Neuronal stem cell (in vitro differentiated cells): ENCODE data around the gene RAC2.

Source experiments
- DNase-seq: peaks from one replicate; pipeline ENCODE4 v3.0.0-alpha.2; 2013; ENCODE audit warnings: low spot score
- H2AFZ ChIP-seq: one replicate; pipeline ENCODE4 v1.6.1; 2013; ENCODE audit warnings: mild to moderate bottlenecking, low read length, inconsistent platforms
- H2AK5ac ChIP-seq: 2 replicates; pipeline ENCODE4 v1.6.1; 2013; ENCODE audit warnings: low read depth, mild to moderate bottlenecking, inconsistent platforms, low read length, moderate library complexity, mixed read lengths
- H2BK120ac ChIP-seq: 2 replicates; pipeline ENCODE4 v1.6.1; 2013; ENCODE audit warnings: low read depth, mild to moderate bottlenecking, inconsistent platforms, low read length, moderate library complexity, mixed read lengths
- H2BK12ac ChIP-seq: one replicate; pipeline ENCODE4 v1.6.1; 2013; ENCODE audit warnings: low read length, inconsistent platforms
- H2BK15ac ChIP-seq: 2 replicates; pipeline ENCODE4 v1.6.1; 2013; ENCODE audit warnings: mild to moderate bottlenecking, low read length, inconsistent platforms, mixed read lengths
- H2BK5ac ChIP-seq: one replicate; pipeline ENCODE4 v1.6.1; 2013; ENCODE audit warnings: inconsistent platforms, mild to moderate bottlenecking, low read length, moderate library complexity
- H3K14ac ChIP-seq: one replicate; pipeline ENCODE4 v1.6.1; 2013; ENCODE audit warnings: low read length, inconsistent platforms
- H3K18ac ChIP-seq: 2 replicates; pipeline ENCODE4 v1.6.1; 2013; ENCODE audit warnings: low read length, inconsistent platforms
- H3K23ac ChIP-seq: 2 replicates; pipeline ENCODE4 v1.6.1; 2013; ENCODE audit warnings: low read depth, mild to moderate bottlenecking, mixed read lengths, low read length, inconsistent platforms; ENCODE audit not compliant: poor library complexity
- H3K27ac ChIP-seq: replicated peaks from 3 replicates; pipeline ENCODE4 v1.5.1; 2013; ENCODE audit warnings: low read length, inconsistent platforms
- H3K27me3 ChIP-seq, 3 experiments: 2 replicates each; pipeline ENCODE4 v1.6.1; 2013; ENCODE audit warnings: low read length in 3 of 3, mild to moderate bottlenecking in 2 of 3, inconsistent platforms in 1 of 3, low read depth in 1 of 3, mixed read lengths in 1 of 3, moderate library complexity in 1 of 3; ENCODE audit not compliant: control insufficient read depth in 3 of 3, insufficient read depth in 3 of 3
- H3K36me3 ChIP-seq, 2 donors: replicated peaks in 1 of 2; 2 replicates each; pipeline ENCODE4 v1.6.1; 2013; ENCODE audit warnings: low read length in 2 of 2; ENCODE audit not compliant: control insufficient read depth in 2 of 2, insufficient read depth in 2 of 2
- H3K4ac ChIP-seq: 2 replicates; pipeline ENCODE4 v1.6.1; 2013; ENCODE audit warnings: inconsistent platforms, mild to moderate bottlenecking, low read length, moderate library complexity
- H3K4me1 ChIP-seq, 2 donors: 1 replicate in 1 of 2; 2 replicates in 1 of 2; pipeline ENCODE4 v1.6.1; 2013; ENCODE audit warnings: low read length in 2 of 2, low read depth in 1 of 2; ENCODE audit not compliant: control insufficient read depth in 2 of 2, insufficient read depth in 1 of 2
- H3K4me2 ChIP-seq: one replicate; pipeline ENCODE4 v1.6.1; 2013; ENCODE audit warnings: mild to moderate bottlenecking, low read length, inconsistent platforms; ENCODE audit not compliant: insufficient read depth, poor library complexity, severe bottlenecking
- H3K4me3 ChIP-seq, 2 donors: 2 replicates each; pipeline ENCODE4 v1.5.1; 2013; ENCODE audit warnings: low read length in 2 of 2, mild to moderate bottlenecking in 2 of 2, inconsistent platforms in 1 of 2, moderate library complexity in 1 of 2
- H3K79me1 ChIP-seq: one replicate; pipeline ENCODE4 v1.6.1; 2013; ENCODE audit warnings: low read depth, mild to moderate bottlenecking, inconsistent platforms, low read length, moderate library complexity
- H3K9ac ChIP-seq: one replicate; pipeline ENCODE4 v1.6.1; 2013; ENCODE audit warnings: mild to moderate bottlenecking, low read depth, low read length, inconsistent platforms; ENCODE audit not compliant: poor library complexity
- H3K9me3 ChIP-seq, 2 donors: replicated peaks in 1 of 2; 2 replicates each; pipeline versions ENCODE3 to v1.6.1; 2013; ENCODE audit warnings: low read length in 2 of 2, mild to moderate bottlenecking in 2 of 2, inconsistent platforms in 1 of 2, low read depth in 1 of 2, mixed read lengths in 1 of 2, moderate library complexity in 1 of 2; ENCODE audit not compliant: control insufficient read depth in 2 of 2, insufficient read depth in 1 of 2
- H4K8ac ChIP-seq: one replicate; pipeline ENCODE4 v1.6.1; 2013; ENCODE audit warnings: low read depth, mild to moderate bottlenecking, inconsistent platforms, low read length, moderate library complexity
- H4K91ac ChIP-seq: one replicate; pipeline ENCODE4 v1.6.1; 2013; ENCODE audit warnings: low read length, low read depth, mild to moderate bottlenecking, inconsistent platforms; ENCODE audit not compliant: poor library complexity
- WGBS, 2 donors: extraction: QIAGEN DNeasy Blood & Tissue Kit; methylation state at CpG; one replicate each; pipeline ENCODE4 v1.1.7; 2013; ENCODE audit warnings: missing lambda C conversion rate in 2 of 2, mixed read lengths in 1 of 2; ENCODE audit not compliant: insufficient read length in 2 of 2, insufficient replicate concordance in 1 of 2; ENCODE audit errors: extremely low coverage in 2 of 2; 5-methylcytosine and 5-hydroxymethylcytosine counted together

Gene RAC2

DNA sequence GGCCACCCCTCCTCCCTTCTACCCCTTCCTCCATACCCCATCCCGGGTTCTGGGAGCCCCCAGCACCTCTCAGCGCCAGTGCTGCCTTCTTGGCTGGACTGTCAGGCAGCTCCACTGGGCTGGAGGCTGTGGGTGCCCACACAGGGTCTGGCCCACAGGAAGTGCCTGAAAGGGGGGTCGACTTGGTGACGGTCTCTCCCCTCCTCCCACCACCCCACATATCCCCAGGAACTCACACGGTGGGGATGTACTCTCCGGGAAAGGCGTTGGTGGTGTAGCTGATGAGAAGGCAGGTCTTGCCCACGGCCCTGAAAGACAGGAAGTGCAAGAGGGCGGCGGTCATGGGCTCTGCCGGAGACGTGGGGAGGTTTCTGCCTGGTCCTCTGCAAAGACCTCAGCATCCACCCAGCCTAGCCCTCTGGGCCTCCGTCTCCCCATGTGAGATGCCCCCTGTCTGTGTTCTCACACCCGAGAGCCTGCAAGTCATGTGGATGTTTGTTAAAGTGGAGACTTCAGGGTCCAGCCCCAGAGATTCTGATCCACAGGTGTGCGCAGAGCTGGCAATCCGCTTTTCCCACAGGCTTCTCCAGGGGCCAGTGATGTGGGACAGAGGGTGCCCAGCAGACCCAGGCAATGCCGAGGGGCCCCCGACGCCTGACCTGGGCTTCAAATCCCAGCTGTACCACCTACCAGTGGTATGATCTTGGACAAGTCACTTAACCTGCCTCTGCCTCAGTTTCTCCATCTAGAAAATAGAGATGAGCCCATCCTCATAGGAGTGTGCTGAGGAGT is 2.5 kb downstream of the RAC2 start:
- Histone ChIP-seq H3K18ac (peak overlapping the region; percentile 68), H3K36me3 (no peaks in the 10 kb centered on the region), H3K27ac (no peak overlapping the region), H3K27me3 (peaks cover 0 to 22% (median 0%) of the 10 kb centered on the region in 3 experiments), H3K4me3 (no peak overlapping the region), H3K4me2 (no peak overlapping the region), H2AK5ac (peak overlapping the region; percentile 67), H2BK5ac (no peak overlapping the region), H3K14ac (peak overlapping the region; percentile 94), H3K4ac (no peak overlapping the region), H4K8ac (no peak overlapping the region), H4K91ac (no peak overlapping the region), H3K79me1 (no peaks in the 10 kb centered on the region), H3K9ac (peak overlapping the region; percentile 46), H3K23ac (peak overlapping the region; percentile 51), H2BK120ac (no peak overlapping the region), H3K4me1 (peaks cover 9 to 10% of the 10 kb centered on the region in 2 donors), H2BK12ac (no peak overlapping the region), H2BK15ac (peak overlapping the region; percentile 7), H3K9me3 (no peaks in the 10 kb centered on the region), H2AFZ (peak overlapping the region; percentile 26)
- no CpG with 5 or more reads among the region's 19 CpGs for WGBS, 2 donors
- no peak for DNase-seq

GRCh38 chr22:37240941-37241320 is 3.1 kb downstream of the RAC2 start:
- Histone ChIP-seq H3K23ac (no peak overlapping the region), H3K79me1 (no peaks in the 10 kb centered on the region), H2BK5ac (no peak overlapping the region), H2BK15ac (peak overlapping the region; percentile 7), H3K4me1 (peaks cover 9 to 10% of the 10 kb centered on the region in 2 donors), H2AK5ac (peak overlapping the region; percentile 67), H3K9me3 (no peaks in the 10 kb centered on the region), H4K91ac (no peak overlapping the region), H3K4me3 (no peak overlapping the region), H2BK12ac (no peak overlapping the region), H3K18ac (peak overlapping the region; percentile 68), H3K4me2 (no peak overlapping the region), H3K14ac (peak overlapping the region; percentile 94), H3K9ac (peak overlapping the region; percentile 46), H3K27ac (no peak overlapping the region), H4K8ac (no peak overlapping the region), H2AFZ (peak overlapping the region; percentile 26), H3K4ac (no peak overlapping the region), H3K27me3 (peaks cover 0 to 22% (median 0%) of the 10 kb centered on the region in 3 experiments), H2BK120ac (no peak overlapping the region), H3K36me3 (no peaks in the 10 kb centered on the region)
- no CpG with 5 or more reads among the region's 7 CpGs for WGBS, 2 donors
- no peak for DNase-seq

- Histone ChIP-seq H3K9ac (no peak overlapping the region), H2BK15ac (no peak overlapping the region), H4K8ac (no peak overlapping the region), H2BK120ac (no peak overlapping the region), H3K23ac (no peak overlapping the region), H3K27me3 (peaks cover 0 to 22% (median 0%) of the 10 kb centered on the region in 3 experiments), H3K27ac (no peak overlapping the region), H2BK12ac (no peak overlapping the region), H3K18ac (no peak overlapping the region), H3K79me1 (no peaks in the 10 kb centered on the region), H3K4me2 (no peak overlapping the region), H3K4me1 (peaks cover 9 to 10% of the 10 kb centered on the region in 2 donors), H2AFZ (no peak overlapping the region), H3K9me3 (no peaks in the 10 kb centered on the region), H3K4me3 (no peak overlapping the region), H2BK5ac (no peak overlapping the region), H3K14ac (no peak overlapping the region), H2AK5ac (peak overlapping the region; percentile 32), H3K36me3 (no peaks in the 10 kb centered on the region), H4K91ac (no peak overlapping the region), H3K4ac (no peak overlapping the region)
- DNase-seq, result no peak
- WGBS, 2 donors, result no CpG with 5 or more reads among the region's 11 CpGs
Observed at GRCh38 chr22:37240240-37240940, 3.7 kb downstream of the RAC2 start.
